Mucosa of descending colon (tissue), 3 donors: ENCODE results near the gene CBY1. TPM values are rescaled to one million over a fixed set of nuclear protein-coding genes. Genes with fewer than 3 reads are reported as not detected.
"Not testable (repeated sequence)": the region's sequence is repeated elsewhere in the genome, so short reads cannot be mapped to it uniquely, and the experiment has no call there.

Source experiments
- ATAC-seq: fragments of 200-7000 bp; cut with Tn5 transposase; one replicate; pipeline ENCODE4 v1.9.1; 2020; ENCODE audit warnings: mild to moderate bottlenecking, moderate library complexity
- DNase-seq, 3 donors: peaks; one replicate each; pipeline ENCODE4 v3.0.0-alpha.2; 2020
- H3K36me3 ChIP-seq: fragments of 200-600 bp; one replicate; pipeline ENCODE4 v1.8.0; 2021; ENCODE audit warnings: low read depth, mild to moderate bottlenecking
- H3K4me1 ChIP-seq: fragments of 200-600 bp; one replicate; pipeline ENCODE4 v1.8.0; 2021; ENCODE audit warnings: low read depth, mild to moderate bottlenecking
- H3K4me3 ChIP-seq: fragments of 200-600 bp; one replicate; pipeline ENCODE4 v1.8.0; 2021; ENCODE audit warnings: mild to moderate bottlenecking
- H3K9me3 ChIP-seq: fragments of 200-600 bp; one replicate; pipeline ENCODE4 v1.8.0; 2021; ENCODE audit warnings: mild to moderate bottlenecking
- intact Hi-C, 2 donors: fragments of 100-400 bp; cut with DNase I in 1 of 2; cut with micrococcal nuclease in 1 of 2; formaldehyde crosslinking; loops; one replicate each; pipeline versions ENCODE4 v1.11.0 to v1.11.1; 2022; cut with DNase I, micrococcal nuclease
- total RNA-seq, 3 donors: library from RNA; stranded (reverse); fragmentation: NEBNext Ultra II Directional in 2 of 3; extraction: Animal tissue kit (Norgen Biotek cat#: 25700) in 2 of 3; gene quantifications; one replicate each; pipeline versions ENCODE4 v1.2.1 to v1.2.4, GENCODE V29; 2021 to 2023
- TF ChIP-seq, protein P1 (sequence below): fragments of 200-600 bp; IDR thresholded peaks from one replicate; pipeline ENCODE4 v1.8.0; 2022; ENCODE audit warnings: antibody characterized with exemption, mild to moderate bottlenecking
- donor health status: DM: no; HTN: no; CAD: no; lungs with moderate emphysema.
- donor health status: DM: no; HTN: no; CAD: no.
- donor health status: DM: no; HTN: yes; CAD: no.

Gene CBY1
- total RNA-seq, 3 donors from 2014 or later = 22.8 to 46.5 (median 30.0) TPM

DNA sequence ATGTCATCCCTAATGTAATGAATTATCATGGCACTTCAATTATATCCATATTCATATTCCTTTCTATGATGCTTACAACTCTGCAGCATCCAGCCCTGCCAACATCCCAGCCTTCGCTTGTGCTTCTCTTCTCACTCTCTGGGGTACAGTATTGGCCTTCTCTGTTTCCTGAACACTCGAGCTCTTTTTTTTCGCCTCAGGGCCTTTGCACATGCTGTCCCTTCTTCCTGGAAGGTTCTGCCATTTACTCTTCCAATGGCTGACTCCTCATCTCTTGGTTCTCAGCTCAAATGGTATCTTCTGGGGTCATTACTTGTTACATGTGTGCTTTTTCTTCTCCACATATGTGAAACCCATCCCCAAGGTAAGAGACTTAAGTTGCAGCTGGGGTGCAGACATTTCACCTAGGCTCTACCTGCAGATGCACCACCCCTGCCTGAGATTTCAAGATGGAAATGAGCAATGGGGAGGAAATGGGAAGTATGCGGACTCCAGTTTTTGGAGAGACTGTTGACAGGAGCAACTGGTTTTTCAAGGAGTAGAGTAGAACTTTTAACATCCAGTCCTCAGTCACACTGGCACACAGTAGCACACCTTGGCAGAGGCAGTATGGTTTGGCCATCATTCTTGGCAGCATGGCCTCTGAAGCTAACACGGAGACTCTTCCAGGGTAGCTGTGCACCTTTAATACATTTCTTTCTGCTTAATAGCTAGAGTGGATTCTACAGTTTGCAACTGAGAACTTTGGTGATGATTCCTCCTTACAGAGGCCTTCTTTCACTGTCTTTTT, 44.0 kb upstream of the CBY1 start:
- ATAC-seq (no peak), DNase-seq (no peak)
- Histone ChIP-seq H3K4me1 (no peaks in the 10 kb centered on the region), H3K4me3 (no peak overlapping the region), H3K36me3 (no peaks in the 10 kb centered on the region), H3K9me3 (no peaks in the 10 kb centered on the region)
- TF ChIP-seq, protein P1, sequence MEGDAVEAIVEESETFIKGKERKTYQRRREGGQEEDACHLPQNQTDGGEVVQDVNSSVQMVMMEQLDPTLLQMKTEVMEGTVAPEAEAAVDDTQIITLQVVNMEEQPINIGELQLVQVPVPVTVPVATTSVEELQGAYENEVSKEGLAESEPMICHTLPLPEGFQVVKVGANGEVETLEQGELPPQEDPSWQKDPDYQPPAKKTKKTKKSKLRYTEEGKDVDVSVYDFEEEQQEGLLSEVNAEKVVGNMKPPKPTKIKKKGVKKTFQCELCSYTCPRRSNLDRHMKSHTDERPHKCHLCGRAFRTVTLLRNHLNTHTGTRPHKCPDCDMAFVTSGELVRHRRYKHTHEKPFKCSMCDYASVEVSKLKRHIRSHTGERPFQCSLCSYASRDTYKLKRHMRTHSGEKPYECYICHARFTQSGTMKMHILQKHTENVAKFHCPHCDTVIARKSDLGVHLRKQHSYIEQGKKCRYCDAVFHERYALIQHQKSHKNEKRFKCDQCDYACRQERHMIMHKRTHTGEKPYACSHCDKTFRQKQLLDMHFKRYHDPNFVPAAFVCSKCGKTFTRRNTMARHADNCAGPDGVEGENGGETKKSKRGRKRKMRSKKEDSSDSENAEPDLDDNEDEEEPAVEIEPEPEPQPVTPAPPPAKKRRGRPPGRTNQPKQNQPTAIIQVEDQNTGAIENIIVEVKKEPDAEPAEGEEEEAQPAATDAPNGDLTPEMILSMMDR = no peak
- intact Hi-C loops = no loop called here

DNA sequence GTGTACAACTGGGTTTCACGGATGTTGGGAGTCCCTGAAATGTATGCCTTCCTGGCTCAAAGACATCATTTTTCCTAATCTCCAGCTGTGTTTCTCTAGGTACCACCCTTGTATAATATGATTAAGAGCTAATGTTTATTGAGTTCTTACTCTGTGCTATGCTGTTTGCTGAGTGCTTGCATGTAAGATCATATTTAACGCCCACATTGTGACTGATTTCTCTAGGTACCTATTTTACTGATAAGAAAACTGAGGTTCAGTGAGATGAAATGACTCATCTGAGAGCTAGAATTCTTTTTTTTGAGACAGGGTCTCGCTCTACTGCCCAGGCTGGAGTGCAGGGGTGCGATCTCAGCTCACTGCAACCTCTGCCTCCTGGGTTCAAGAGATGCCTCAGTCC, 42.9 kb upstream of the CBY1 start:
- Histone ChIP-seq H3K4me1 (no peaks in the 10 kb centered on the region), H3K4me3 (no peak overlapping the region), H3K36me3 (no peaks in the 10 kb centered on the region), H3K9me3 (no peaks in the 10 kb centered on the region)
- intact Hi-C loops = no loop called here
- DNase-seq (no peak), ATAC-seq (no peak)
- TF ChIP-seq, protein P1 = no peak

DNA sequence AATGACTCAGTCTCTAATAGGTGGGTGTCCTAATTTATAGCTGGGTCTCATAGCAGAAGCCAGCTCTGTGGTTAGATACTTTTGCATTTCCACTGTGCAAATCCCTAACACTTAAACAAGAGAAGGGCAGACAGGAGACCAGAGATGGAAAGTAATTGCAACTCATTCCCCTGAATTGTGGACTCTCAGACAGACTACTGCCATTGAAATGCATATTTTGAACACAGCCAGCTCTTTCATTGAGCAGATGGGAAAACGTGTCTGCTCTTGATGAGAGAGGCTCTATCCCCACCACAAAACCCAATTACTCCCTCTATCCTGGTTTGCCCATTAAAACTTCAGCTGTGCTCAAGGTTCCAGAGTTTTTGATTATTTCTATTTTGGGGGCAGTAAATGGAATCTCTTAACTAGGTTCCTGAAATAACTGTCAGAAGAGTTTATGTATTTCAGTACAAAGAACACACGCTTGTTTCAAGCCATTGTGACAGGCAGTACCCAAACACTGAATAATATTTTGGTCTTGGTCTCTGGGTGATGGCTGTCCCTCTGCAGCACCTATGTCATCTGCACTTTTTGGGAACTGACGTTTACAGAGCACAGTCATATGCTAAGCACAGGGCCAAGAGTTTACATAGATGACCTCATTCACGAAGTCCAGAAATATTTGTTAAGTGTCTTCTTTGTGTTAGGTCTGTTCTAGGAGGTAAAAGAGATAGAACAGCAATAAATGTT, 41.9 kb upstream of the CBY1 start:
- ATAC-seq = no peak
- DNase-seq = no peak
- intact Hi-C loops = no loop called here
- Histone ChIP-seq H3K9me3 (no peaks in the 10 kb centered on the region), H3K36me3 (no peaks in the 10 kb centered on the region), H3K4me1 (no peaks in the 10 kb centered on the region), H3K4me3 (no peak overlapping the region)
- TF ChIP-seq, protein P1 = no peak

DNA sequence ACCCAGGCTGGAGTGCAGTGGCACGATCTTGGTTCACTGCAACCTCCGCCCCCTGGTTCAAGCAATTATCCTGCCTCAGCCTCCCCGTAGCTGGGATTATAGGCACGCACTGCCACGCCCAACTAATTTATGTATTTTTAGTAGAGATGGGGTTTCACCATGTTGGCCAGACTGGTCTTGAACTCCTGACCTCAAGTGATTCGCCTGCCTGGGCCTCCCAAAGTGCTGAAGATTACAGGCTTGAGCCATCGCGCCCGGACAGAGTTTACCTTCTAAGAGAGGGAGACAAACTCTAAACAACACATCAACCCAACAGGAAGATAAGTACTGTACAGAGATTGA, 41.4 kb upstream of the CBY1 start:
- intact Hi-C loops, ATAC-seq, DNase-seq, H3K36me3 ChIP-seq, H3K9me3 ChIP-seq, H3K4me1 ChIP-seq, H3K4me3 ChIP-seq: not testable (repeated sequence)

DNA sequence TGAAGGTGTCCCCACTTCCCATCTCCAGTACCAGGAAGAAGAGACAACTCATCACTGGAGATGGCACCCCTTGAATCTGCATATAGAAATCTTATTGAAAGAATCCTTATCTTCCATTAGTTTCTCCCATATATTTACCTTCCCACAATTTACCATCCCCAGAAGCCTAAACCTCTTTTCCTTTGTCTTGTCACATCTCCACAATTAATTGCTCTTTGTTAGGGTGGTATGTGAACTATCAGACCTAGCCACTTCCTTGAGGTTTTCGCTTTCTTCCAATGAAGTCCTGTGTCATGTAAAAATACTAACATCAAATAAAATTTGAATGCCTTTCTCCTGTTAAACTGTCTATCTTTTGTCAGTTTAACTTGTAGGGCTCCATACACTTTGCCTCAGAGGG, 38.2 kb upstream of the CBY1 start:
- DNase-seq (no peak), ATAC-seq (no peak)
- TF ChIP-seq, protein P1 = no peak
- Histone ChIP-seq H3K36me3 (no peaks in the 10 kb centered on the region), H3K4me1 (no peaks in the 10 kb centered on the region), H3K9me3 (no peaks in the 10 kb centered on the region), H3K4me3 (no peak overlapping the region)
- intact Hi-C loops = no loop called here

DNA sequence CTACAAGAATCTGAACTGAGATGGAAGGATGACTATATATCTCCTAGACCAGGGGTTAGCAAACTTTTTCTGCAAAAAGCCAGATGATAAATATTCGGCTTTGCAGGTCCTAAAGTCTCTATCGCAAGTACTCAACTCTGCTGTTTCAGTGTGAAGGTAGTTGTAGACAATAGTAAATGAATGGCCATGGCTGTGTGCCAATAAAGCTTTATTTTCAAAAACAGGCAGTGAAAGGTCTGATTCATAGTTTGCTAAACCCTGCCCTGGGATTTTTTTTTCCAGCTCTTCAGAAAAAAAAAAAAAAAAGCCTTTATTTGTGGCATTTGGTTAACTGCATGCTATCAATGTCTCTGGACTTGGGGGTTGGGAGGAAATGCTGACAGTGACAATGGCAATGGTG, 37.8 kb upstream of the CBY1 start:
- intact Hi-C loops = no loop called here
- DNase-seq = no peak
- no peak overlapping the region for H3K4me3 ChIP-seq
- ATAC-seq = no peak
- TF ChIP-seq, protein P1 = no peak
- H3K9me3 ChIP-seq = no peaks in the 10 kb centered on the region
- no peaks in the 10 kb centered on the region for H3K36me3 ChIP-seq
- no peaks in the 10 kb centered on the region for H3K4me1 ChIP-seq
